Muscle layer of duodenum (tissue), 2 donors: Measurements from ENCODE around the gene MISP.

Experiments
- H3K27ac ChIP-seq: one replicate; pipeline ENCODE4 v1.7.0; 2013; ENCODE audit warnings: mild to moderate bottlenecking, low read length
- H3K27me3 ChIP-seq: one replicate; pipeline ENCODE4 v1.7.0; 2013; ENCODE audit warnings: low read depth, mild to moderate bottlenecking, control low read depth, low read length
- H3K36me3 ChIP-seq, 2 donors: one replicate each; pipeline ENCODE4 v1.7.0; 2013; ENCODE audit warnings: low read length in 2 of 2, control low read depth in 1 of 2, mild to moderate bottlenecking in 1 of 2; ENCODE audit not compliant: insufficient read depth in 2 of 2, control insufficient read depth in 1 of 2
- H3K4me1 ChIP-seq, 2 donors: one replicate each; pipeline ENCODE4 v1.7.0; 2013; ENCODE audit warnings: low read length in 2 of 2, mild to moderate bottlenecking in 2 of 2, control low read depth in 1 of 2, moderate library complexity in 1 of 2; ENCODE audit not compliant: insufficient read depth in 2 of 2, control insufficient read depth in 1 of 2
- H3K4me3 ChIP-seq, 2 donors: one replicate each; pipeline ENCODE4 v1.7.0; 2013; ENCODE audit warnings: low read length in 2 of 2, low read depth in 1 of 2, mild to moderate bottlenecking in 1 of 2
- H3K9me3 ChIP-seq, 2 donors: one replicate each; pipeline ENCODE4 v1.7.0; 2013; ENCODE audit warnings: low read length in 2 of 2, control low read depth in 1 of 2, mild to moderate bottlenecking in 1 of 2; ENCODE audit not compliant: control insufficient read depth in 1 of 2
- donor health status: healthy.

The MISP gene

DNA sequence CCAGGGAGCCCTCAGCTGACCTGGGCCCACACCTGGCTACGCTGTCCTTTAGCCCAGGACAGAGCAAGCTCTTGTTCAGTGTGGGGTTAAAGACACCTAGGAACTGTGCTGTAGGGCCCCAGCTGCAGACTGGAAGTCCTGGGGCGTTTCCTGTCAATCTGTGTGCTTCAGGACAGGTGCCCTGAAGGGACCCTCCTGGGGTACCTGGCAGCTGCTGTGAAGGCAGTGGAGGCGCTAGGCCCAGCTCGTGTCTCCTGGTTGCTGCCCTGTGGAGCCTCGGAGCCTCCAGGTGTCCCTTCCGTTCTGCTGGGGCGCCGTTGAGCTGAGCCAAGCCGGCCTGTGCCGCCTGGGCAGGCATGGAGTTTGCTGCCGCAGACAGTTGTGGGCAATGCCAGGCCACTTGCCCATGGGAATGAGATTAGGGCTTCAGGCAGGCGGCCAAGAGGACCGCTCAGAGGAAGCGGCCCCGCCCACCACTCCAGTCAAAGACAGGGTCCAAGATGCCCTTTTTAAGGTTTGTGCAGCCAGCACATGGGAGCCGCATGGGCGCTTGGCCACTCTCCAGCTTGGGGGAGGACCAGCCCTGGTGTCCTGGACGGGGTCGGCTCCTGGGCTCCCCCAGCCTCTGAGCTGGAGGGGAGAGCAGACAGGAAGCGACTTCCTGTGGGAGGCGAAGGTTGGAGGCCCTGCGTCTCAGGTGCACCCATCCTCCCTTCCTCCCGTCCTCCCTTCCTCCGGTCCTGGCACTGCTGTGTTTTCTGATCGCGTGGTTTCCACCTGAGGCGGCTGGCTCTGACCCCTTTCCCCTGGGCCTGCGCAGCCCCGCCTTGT, 50.3 kb downstream of the MISP start:
- peaks cover 21 to 67% of the 10 kb centered on the region in 2 donors for H3K4me1 ChIP-seq
- peak overlapping the region; percentile 39 to 90 for H3K4me3 ChIP-seq
- no peaks in the 10 kb centered on the region for H3K9me3 ChIP-seq
- peak overlapping the region; percentile 23 for H3K27ac ChIP-seq
- H3K27me3 ChIP-seq, result no peaks in the 10 kb centered on the region
- peaks cover 17 to 34% of the 10 kb centered on the region in 2 donors for H3K36me3 ChIP-seq

DNA sequence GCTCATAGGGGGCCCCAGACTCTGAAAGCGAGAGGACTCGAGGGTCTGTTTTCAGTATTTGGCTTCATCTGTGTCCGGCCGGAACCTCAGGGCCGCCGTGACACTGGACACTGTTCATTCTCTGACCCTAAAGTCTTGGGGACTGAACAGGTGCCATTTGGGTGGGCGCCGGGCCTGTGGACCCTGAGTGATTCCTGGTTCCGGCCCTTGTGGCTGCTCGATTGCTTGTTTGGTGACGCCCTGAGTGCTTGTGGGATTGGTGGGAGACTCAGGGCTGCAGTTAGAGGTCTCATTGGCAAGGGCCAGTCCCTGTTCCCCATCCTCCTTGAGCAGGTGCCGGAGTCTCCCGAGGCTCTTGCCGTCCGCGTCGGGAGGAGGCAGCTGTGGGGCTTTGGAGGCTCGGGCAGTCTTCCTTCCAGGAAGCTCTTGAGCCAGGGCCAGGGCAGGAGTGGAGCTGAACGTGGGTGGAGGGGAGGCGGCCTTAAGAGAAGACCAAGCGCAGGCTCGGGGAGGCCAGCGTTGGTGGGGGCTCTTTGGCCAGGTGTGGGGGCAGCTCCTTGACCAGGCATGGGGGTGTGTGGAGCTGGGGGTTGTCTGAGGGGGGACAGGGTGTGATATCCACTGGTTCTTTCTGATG, 51.1 kb downstream of the MISP start:
- no peaks in the 10 kb centered on the region for H3K27me3 ChIP-seq
- peak overlapping the region; percentile 23 for H3K27ac ChIP-seq
- no peaks in the 10 kb centered on the region for H3K9me3 ChIP-seq
- peak overlapping the region; percentile 39 to 90 for H3K4me3 ChIP-seq
- peaks cover 21 to 67% of the 10 kb centered on the region in 2 donors for H3K4me1 ChIP-seq
- H3K36me3 ChIP-seq, result peaks cover 23 to 42% of the 10 kb centered on the region in 2 donors

DNA sequence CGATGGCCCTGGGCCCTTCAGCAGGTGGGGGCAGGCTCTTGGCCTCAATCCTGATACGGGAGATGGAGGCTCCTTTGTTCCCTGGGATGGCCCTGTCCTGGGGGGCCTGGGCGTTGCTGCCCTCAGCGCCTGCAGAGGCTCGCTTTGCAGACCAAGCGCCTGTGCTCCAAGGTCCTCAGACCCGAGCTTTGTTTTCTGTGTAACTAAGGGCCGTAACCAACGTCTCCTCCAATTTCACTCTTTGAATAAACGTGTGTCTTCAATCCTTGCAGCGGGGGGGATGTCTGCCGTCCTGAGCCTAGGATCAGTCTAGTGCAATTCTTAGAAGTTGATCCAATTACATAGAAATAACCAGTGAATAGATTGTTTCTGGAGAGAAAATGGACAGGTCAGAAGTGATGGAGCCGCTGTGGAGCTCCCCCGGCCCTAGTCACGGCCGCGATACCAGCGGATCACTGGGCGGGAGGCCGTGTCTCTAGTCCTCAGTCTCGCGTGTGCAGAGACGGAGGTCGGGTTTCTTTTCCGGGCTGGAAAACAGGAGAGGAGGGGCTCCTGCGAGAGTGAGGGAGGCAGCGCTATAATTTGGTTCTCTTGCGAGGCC, 51.7 kb downstream of the MISP start:
- Histone ChIP-seq H3K27me3 (no peaks in the 10 kb centered on the region), H3K9me3 (no peaks in the 10 kb centered on the region), H3K4me3 (peak overlapping the region; percentile 39 to 90), H3K36me3 (peaks cover 29 to 48% of the 10 kb centered on the region in 2 donors), H3K4me1 (peaks cover 21 to 67% of the 10 kb centered on the region in 2 donors), H3K27ac (no peak overlapping the region)

DNA sequence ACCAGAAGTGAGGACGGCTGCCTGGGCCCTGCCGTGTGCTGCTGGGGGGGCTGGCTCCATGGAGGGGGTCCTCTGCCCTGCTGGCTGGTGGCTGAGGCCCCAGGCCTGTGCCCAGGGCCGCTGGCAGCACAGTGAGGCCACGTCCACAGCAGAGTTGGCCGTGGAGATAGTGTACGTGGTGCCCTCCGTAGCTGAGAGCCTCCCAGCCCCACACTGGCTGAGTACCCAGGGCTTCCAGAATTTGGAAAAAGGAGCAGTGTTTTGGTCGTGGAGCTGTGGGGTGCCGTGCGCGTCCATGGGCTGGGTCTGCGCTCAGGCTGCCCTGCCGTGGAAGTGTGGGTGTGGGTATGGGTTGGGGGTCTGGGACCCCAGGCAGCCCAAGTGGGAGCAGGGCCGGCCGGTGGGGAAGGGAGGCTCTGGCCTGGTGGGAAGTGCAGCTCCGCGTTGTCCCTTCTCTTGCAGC, 52.2 kb downstream of the MISP start:
- no peak overlapping the region for H3K27ac ChIP-seq
- peaks cover 34 to 53% of the 10 kb centered on the region in 2 donors for H3K36me3 ChIP-seq
- H3K9me3 ChIP-seq, result no peaks in the 10 kb centered on the region
- H3K4me3 ChIP-seq, result peak overlapping the region in 1 of 2 donors; percentile 90
- peaks cover 21 to 67% of the 10 kb centered on the region in 2 donors for H3K4me1 ChIP-seq
- no peaks in the 10 kb centered on the region for H3K27me3 ChIP-seq

DNA sequence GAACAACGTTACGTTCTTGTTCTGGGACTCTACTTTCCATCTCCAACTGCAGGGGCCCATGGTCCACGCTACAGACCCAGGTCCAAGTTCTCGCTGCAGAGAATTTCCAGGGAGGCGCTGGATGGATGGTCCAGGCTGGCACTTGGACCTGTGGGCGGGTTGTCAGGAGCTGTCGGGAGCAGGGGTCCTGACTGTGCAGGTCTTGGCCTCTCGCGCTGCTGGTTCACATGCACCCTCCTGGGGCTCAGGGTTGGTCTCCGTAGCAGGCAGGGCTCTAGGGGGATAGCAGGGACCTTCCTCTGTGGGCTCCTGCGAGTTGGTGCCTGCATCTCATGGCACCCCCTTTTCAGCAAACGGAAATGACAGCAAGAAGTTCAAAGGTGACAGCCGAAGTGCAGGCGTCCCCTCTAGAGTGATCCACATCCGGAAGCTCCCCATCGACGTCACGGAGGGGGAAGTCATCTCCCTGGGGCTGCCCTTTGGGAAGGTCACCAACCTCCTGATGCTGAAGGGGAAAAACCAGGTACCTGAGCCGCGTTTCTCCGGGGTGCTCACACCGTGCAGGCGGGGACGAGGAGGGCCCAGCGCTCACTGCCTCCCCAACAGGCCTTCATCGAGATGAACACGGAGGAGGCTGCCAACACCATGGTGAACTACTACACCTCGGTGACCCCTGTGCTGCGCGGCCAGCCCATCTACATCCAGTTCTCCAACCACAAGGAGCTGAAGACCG, 52.9 kb downstream of the MISP start:
- Histone ChIP-seq H3K4me3 (no peak overlapping the region), H3K27me3 (no peaks in the 10 kb centered on the region), H3K27ac (no peak overlapping the region), H3K4me1 (peaks cover 21 to 62% of the 10 kb centered on the region in 2 donors), H3K9me3 (no peaks in the 10 kb centered on the region), H3K36me3 (peaks cover 34 to 59% of the 10 kb centered on the region in 2 donors)

DNA sequence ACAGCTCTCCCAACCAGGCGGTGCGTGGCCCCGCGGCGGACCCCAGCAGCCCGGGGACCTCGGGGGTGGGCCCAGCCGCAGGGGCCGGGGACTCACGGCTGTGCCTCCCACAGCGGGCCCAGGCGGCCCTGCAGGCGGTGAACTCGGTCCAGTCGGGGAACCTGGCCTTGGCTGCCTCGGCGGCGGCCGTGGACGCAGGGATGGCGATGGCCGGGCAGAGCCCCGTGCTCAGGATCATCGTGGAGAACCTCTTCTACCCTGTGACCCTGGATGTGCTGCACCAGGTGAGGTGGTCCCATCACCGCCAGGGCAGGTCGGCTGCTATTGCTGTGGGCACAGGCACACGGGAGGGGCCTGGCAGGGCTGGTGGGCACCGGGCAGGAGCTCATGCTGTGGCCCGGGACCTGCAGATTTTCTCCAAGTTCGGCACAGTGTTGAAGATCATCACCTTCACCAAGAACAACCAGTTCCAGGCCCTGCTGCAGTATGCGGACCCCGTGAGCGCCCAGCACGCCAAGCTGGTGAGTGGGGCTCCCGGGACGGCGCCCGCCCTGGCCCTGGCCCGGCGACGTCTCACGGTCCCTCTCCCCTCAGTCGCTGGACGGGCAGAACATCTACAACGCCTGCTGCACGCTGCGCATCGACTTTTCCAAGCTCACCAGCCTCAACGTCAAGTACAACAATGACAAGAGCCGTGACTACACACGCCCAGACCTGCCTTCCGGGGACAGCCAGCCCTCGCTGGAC, 53.7 kb downstream of the MISP start:
- H3K27me3 ChIP-seq, result no peaks in the 10 kb centered on the region
- no peaks in the 10 kb centered on the region for H3K9me3 ChIP-seq
- H3K4me1 ChIP-seq, result peaks cover 17 to 54% of the 10 kb centered on the region in 2 donors
- no peak overlapping the region for H3K4me3 ChIP-seq
- H3K36me3 ChIP-seq, result peaks cover 35 to 65% of the 10 kb centered on the region in 2 donors
- H3K27ac ChIP-seq, result no peak overlapping the region

DNA sequence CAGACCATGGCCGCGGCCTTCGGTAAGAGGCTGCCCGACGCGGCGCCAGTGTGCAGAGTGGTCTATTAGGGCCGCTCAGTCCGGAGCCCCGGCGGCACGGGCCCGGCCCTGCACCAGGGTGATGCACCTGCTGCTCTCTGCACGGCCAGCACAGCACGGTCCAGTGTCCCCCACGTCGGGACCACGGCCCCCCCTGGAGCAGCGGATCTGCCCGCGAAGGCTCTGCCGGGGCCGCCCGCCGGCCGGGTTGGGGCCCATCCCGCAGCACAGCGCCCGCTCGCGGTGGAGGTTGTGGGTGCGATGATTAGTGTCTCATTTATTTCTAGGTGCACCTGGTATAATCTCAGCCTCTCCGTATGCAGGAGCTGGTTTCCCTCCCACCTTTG, 54.2 kb downstream of the MISP start:
- H3K36me3 ChIP-seq, result peaks cover 40 to 70% of the 10 kb centered on the region in 2 donors

DNA sequence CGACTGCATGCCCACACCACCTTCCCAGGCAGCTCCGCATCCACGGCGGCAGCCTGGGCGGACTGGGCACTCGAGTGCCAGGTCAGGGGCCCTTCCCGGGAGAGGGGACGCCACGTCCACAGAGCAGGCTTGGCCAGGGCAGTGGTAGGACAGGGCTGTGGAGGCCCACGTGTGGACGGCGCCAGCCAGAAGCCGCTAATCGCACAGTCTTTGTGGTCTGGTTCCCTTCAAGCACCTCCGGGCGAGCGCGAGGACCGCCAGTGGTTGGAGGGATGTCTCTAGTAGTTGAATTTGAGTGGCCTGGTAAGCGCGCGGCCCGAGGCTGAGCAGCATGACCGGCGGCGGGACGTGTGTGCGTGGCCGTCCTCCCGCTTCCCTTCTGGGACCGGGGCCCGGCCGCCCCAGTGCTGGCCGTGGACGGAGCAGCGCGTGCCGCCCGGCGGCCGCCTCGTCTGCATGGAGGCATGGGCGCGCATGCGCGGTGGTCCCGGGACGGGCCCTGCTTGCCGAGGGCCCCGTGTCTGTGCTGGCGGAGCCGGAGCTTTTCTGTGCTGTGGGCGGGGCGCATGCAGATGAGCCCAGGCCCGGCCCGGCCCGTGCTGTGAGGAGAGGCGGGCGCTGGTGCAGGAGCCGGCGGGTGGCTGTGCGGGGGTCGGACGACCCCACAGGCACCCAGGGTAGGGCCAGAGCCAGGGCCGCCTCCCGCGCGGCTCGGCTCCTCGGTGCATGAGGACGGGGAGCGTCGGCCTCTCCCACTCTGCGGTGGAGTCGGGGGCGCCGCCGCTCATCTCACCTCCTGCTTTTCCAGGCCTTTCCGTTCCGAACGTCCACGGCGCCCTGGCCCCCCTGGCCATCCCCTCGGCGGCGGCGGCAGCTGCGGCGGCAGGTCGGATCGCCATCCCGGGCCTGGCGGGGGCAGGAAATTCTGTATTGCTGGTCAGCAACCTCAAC, 55.0 kb downstream of the MISP start:
- H3K9me3 ChIP-seq, result no peaks in the 10 kb centered on the region

More for the DNA sequence above, 54.2 kb downstream of the MISP start:
- Histone ChIP-seq H3K9me3 (no peaks in the 10 kb centered on the region), H3K27me3 (no peaks in the 10 kb centered on the region), H3K4me3 (no peak overlapping the region), H3K27ac (no peak overlapping the region), H3K4me1 (peaks cover 15 to 49% of the 10 kb centered on the region in 2 donors)

DNA sequence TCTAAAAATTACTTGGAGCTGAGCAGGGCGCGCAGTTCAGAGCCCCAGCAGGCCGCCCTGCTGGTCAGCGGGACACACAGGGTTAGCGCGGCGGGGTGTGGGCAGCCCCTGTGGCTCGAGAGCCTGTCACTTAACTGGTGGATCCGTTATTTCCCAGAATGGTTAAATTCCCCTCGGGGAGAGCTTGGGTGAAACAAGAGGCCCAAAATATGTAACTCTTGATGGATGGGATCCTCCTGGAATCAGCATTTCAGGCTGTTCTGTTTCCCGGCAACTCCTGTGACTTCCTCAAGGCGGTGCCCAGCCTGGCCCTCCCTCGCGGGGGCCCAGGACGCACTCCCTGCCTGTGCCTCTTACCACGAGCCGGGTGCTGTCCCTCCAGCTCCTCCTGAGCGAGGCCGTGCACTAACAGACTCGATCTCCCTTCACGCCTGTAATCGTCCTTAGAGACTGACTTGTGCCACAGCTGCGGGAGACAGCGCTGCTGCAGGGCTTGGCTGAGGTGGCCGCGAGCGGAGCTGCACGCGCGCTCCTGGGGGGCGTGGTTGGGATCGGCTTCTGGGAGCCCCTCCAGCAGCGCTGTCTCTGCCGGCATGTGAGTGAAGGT, 56.0 kb downstream of the MISP start:
- Histone ChIP-seq H3K4me3 (no peak overlapping the region), H3K9me3 (no peaks in the 10 kb centered on the region)

More for the DNA sequence above, 55.0 kb downstream of the MISP start:
- peaks cover 9 to 42% of the 10 kb centered on the region in 2 donors for H3K4me1 ChIP-seq
- H3K27ac ChIP-seq, result no peak overlapping the region
- H3K4me3 ChIP-seq, result no peak overlapping the region
- H3K36me3 ChIP-seq, result peaks cover 47 to 72% of the 10 kb centered on the region in 2 donors
- no peaks in the 10 kb centered on the region for H3K27me3 ChIP-seq

More for the DNA sequence above, 56.0 kb downstream of the MISP start:
- Histone ChIP-seq H3K4me1 (peaks cover 5 to 31% of the 10 kb centered on the region in 2 donors), H3K36me3 (peaks cover 55 to 82% of the 10 kb centered on the region in 2 donors), H3K27ac (no peak overlapping the region), H3K27me3 (no peaks in the 10 kb centered on the region)
